ENCODE data around the gene CKLF.

The CKLF gene

DNA sequence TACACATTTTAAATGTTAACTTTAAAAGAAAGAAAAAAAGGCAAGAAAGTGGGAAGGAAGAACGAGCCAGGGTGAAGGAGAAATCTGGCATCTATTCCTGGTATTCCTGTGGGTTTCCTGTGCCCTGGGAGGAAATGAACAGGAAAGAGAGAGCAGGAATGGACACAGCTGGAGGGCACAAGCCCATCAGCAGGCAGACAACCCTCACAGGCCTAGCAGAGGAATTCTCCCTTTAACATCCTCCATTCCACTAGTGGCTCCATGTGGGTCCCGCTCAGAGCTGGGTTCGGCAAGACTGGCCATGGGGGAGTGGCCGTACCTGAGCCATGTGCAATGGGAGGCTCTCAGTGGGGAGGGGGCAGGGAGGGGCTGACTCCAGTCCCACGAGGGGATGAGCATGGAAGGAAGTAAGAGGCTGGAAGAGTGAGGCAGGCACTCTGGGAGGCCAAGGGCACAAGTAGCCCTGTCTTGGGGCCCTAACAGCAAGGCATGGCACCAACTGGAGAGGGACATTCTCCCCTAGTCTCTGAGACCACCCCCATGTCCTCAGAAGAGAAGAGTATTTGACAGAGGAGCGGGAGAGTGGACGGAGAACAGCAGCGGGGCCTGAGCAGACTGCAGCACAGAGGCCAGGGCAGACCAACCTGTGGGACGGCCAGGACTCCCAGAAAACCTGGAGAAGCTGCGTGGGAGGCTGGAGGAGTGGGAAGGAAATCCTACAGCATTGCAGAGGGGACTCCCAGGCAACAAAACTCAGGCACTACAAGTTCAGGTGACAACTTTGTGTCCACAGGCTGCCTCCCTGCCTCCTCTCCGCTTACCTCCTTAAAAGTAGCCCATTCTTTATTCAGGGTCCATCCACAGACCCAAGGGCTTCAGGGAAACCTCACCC, 32.6 kb upstream of the CKLF start:
- FAIRE-seq (no peak), DNase-seq (ENCODE audit: insufficient read length) (no peak)
- TF ChIP-seq TAF1 (IDR thresholded peaks at IDR 0.05; ENCODE audit: borderline replicate concordance, low read depth, low read length) = no peak
- no peak for TF ChIP-seq POLR2AphosphoS5 (IDR thresholded peaks at IDR 0.05; ENCODE audit: low read depth, low read length)
- TF ChIP-seq POLR2A (IDR thresholded peaks at IDR 0.05; ENCODE audit: low read depth, low read length) = no peak

DNA sequence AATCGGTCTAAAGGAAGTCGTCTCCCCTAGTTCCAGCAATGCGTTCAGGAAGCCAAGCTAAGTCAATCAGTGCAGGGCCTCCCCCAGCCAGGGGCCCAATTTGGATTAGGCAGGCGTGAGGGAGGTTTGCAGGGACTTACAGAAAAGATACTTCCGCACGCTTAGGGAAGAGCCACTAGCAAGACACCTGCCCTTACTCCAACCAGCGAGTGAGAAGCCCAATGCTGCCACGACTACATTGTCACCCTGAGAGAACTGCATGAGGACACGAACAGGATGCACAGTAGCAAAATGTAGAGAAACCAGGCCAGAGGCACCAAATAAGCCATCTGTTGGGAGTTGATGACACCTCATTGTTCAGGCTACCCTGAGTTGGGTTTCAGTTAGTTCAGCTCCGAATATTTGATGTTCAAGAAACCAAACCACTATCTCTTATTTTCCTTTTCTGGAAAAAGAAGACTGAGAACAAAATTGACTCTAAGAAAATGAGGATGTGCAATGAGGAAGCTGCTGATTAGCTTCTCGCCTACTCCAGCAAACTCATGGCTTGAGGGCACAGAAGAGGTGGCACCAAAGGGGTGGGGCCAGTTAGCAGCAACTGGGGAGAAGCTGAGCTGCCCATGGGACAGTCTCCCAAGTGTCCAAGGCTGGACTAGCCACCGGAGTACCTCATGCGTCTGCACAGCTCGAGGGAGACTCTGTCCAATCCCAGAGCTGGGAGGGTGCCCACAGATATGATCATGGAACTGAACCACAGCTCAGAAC, 31.8 kb upstream of the CKLF start:
- TF ChIP-seq TAF1 (IDR thresholded peaks at IDR 0.05; ENCODE audit: borderline replicate concordance, low read depth, low read length) = no peak
- DNase-seq (ENCODE audit: insufficient read length) (no peak), FAIRE-seq (no peak)

DNA sequence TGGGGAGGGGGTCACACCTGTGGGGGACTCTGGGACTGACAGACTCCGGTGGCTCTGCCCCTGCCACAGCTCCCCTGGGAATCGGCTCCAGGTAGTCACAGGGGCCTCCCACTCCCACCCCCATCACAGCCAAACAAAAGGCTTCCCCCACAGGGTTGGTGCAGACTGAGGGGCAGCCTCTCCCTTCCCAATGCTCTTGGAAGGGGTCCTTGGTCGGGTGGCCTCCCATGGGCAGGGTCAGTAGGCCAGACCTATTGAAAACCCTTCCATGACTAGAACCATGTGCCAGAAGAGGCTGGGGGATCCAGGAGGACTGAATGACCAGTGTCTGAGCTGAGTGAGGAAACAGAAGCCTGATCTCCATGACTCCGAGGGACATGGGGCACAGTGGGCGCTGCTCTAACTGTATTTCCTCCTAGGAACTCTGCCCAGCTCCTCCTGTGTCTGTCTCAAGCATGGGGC, 31.1 kb upstream of the CKLF start:
- no peak for DNase-seq (ENCODE audit: insufficient read length)
- TF ChIP-seq POLR2A (IDR thresholded peaks at IDR 0.05; ENCODE audit: low read depth, low read length) = no peak
- TF ChIP-seq TAF1 (IDR thresholded peaks at IDR 0.05; ENCODE audit: borderline replicate concordance, low read depth, low read length) = no peak
- TF ChIP-seq POLR2AphosphoS5 (IDR thresholded peaks at IDR 0.05; ENCODE audit: low read depth, low read length) = no peak
- no peak for FAIRE-seq

DNA sequence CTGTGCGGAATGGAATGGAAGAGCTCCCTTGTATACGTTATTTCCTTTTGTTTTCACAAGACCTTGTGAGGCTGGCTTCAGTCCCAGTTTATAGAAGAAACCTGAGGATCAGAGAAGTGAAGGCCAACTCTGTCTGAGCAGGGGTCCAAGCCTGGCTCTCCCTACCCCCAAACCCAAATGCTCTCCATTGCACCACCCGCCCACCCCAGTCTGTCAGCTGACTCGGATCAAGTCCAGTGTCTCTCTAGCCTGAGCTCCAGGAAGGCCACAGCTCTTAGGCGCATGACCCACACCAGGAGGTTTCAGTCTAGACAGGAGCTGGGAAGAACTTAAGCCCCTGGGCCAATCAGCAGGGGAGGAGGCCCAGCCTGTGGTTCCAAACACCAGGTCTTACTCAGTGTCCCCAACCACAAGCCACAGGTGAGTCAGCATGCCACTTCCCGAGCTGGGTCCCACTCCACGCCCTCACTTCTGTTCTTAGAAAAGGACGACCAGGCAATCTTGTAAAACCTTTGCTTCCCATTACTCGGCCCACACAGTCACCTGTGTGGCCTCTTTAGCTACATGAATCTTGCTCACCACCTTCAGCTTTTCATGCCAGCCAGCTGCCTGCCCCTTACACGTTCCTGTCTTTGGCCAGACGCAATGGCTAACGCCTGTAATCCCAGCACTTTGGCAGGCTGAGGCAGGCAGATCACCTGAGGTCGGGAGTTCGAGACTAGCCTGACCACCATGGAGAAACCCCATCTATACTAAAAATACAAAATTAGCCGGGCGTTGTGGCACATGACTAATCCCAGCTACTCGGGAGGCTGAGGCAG, 30.2 kb upstream of the CKLF start:
- FAIRE-seq (peak; percentile 95), DNase-seq (ENCODE audit: insufficient read length) (peak; percentile 47)
- TF ChIP-seq POLR2AphosphoS5 (IDR thresholded peaks at IDR 0.05; ENCODE audit: low read depth, low read length) (no peak; the same call in 1 of the 2 replicates), TAF1 (IDR thresholded peaks at IDR 0.05; ENCODE audit: borderline replicate concordance, low read depth, low read length) (no peak), POLR2A (IDR thresholded peaks at IDR 0.05; ENCODE audit: low read depth, low read length) (peak; percentile 42; the same call in 1 of the 2 replicates)

DNA sequence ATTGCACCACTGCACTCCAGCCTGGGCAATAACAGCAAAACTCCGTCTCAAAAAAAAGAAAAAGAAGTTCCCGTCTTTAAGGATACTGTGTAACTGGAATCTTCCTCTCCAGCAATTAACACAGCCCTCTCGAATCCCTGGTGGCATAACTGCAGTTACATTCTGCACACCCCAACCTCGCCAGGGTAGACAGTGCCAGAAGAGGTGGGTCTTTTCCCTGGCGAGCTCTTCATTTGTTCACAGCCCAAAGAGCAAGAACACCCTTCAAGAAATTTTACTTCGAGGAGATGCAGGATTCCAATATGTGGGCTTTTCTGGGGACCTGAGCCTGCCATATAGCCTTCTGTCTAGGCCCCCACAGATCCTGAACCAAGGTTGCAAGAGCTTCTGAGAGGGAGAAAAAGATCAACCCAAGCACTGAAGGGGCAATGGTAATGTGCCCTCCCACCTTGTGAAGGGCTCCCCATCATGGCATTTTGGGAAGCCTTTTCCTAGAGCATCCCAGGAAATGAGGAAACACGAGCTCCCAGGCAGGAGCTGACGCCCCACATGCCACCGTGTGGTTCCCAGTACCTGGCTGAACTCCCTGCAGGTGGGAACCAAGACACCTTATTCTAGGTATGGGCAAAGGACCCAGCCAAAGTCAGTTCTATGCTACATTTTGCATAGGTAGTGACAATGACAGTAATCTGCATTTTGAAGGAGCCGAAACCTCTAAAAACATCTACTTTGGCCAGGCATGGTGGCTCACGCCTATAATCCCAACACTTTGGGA, 29.4 kb upstream of the CKLF start:
- DNase-seq (ENCODE audit: insufficient read length) = no peak
- TF ChIP-seq POLR2AphosphoS5 (IDR thresholded peaks at IDR 0.05; ENCODE audit: low read depth, low read length) = no peak
- peak; percentile 9 for FAIRE-seq

DNA sequence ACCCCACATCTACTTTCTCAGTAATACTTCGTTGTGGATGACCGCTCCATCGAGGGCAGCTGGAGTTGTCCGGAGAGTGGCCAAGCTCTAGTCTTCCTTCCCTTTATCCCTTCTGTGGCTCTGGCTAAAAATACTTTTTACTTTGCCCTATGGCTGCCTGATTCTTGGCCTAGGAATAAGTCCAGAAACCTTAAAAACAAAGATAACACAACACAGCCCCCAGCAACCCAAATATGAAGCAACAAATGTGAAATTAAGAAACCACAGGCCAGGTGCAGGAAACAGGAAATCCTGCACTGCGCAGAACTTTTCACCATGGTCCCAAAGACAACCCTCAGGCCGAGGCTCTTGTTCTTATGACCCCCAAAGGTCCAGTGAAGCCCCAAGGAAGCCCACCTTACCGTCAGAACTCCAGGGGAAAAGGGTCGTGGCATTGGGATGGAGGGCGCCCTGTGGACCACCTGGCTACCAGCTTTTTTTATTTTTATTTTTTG, 28.5 kb upstream of the CKLF start:
- DNase-seq (ENCODE audit: insufficient read length) (no peak), FAIRE-seq (peak; percentile 87)
- TF ChIP-seq POLR2A (IDR thresholded peaks at IDR 0.05; ENCODE audit: low read depth, low read length) = no peak
- TF ChIP-seq POLR2AphosphoS5 (IDR thresholded peaks at IDR 0.05; ENCODE audit: low read depth, low read length) = no peak
- no peak for TF ChIP-seq TAF1 (IDR thresholded peaks at IDR 0.05; ENCODE audit: borderline replicate concordance, low read depth, low read length)

DNA sequence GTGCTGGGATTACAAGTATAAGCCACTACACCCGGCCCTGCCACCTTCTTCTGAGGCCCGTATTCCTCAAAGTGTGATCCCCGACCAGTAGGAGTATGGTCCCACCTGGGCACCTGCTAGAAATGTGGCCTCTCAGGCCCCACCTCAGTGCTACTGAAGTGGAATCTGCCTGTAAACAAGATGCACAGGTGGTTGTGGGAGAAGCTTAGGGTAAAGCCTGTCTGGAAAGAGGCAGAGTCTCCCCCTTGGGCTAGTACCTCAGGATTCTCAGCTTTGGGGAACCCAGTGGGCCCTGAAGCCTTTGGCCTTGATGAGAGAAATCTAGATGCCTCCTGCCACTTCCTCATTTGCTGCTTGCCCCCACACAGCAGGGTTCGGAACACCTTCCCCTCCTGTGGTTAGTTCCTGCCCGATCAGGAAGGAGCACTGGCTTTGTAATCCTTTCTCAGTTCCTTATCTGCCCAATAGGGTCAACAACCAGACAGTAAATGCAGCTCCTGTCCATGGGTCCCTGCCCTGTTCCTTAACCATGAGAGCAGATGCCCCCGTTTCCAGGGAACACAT, 27.7 kb upstream of the CKLF start:
- TF ChIP-seq POLR2A (IDR thresholded peaks at IDR 0.05; ENCODE audit: low read depth, low read length) (no peak), POLR2AphosphoS5 (IDR thresholded peaks at IDR 0.05; ENCODE audit: low read depth, low read length) (no peak), TAF1 (IDR thresholded peaks at IDR 0.05; ENCODE audit: borderline replicate concordance, low read depth, low read length) (no peak)
- DNase-seq (ENCODE audit: insufficient read length) (peak; percentile 44), FAIRE-seq (peak; percentile 95)

DNA sequence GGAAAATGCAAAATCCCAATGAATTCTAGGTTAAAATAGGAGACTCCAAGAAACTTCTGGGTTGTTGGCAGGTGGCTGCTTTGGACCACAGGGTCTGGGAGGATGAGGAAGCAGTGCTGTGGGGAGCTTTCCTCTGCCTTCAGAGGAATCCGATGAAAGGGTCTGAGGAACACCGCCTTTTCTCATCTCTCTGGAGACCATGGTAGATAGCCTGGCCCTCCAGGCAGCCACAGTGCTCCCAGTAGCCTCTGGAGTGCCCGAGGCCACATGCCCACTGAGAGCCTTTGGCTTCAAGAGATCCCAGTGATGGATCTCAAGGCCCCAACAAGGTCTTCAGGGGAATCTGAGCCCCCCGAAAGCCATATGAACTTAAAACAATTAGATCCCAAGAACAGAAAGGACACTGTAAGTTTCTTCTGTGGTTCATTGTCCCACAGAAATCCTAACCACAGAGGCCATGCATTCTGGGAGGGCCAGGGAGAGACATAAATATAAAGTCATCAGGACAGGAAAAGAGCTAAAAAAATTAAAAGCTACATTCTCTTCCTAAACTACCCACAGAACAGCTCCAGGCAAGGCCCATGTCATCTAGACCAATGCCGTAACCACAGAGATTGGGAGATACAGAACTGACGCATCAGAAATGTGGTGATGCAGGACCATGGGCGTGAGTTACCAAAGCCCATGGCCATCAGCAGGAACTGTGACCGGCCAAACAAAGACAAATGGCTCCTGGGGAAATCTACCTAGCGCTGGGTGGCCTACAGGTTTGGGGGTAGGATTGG, 26.8 kb upstream of the CKLF start:
- FAIRE-seq (no peak), DNase-seq (ENCODE audit: insufficient read length) (no peak)
- no peak for TF ChIP-seq POLR2AphosphoS5 (IDR thresholded peaks at IDR 0.05; ENCODE audit: low read depth, low read length)
- TF ChIP-seq TAF1 (IDR thresholded peaks at IDR 0.05; ENCODE audit: borderline replicate concordance, low read depth, low read length) = no peak
- no peak for TF ChIP-seq POLR2A (IDR thresholded peaks at IDR 0.05; ENCODE audit: low read depth, low read length)

DNA sequence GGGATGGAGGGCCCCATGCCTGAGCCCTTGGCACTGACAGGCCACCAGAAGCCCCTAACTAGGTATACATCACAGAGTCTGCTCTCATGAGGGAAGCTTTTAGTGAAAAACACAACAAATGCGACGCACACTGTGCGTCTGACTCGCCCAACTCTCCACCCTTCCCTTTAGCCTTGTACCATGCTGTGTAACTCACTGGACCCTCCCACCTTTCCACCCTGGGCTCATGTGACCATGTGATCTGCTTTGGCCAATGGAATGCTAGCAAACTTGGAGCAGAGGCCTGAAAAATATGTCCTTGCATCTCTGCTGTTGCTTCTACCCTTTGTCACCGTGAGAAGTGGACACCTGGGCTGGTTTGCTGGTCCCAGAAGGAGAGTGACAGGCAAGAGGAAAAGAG, 24.1 kb upstream of the CKLF start:
- TF ChIP-seq POLR2A (IDR thresholded peaks at IDR 0.05; ENCODE audit: low read depth, low read length) = no peak
- DNase-seq (ENCODE audit: insufficient read length) (no peak), FAIRE-seq (no peak)

DNA sequence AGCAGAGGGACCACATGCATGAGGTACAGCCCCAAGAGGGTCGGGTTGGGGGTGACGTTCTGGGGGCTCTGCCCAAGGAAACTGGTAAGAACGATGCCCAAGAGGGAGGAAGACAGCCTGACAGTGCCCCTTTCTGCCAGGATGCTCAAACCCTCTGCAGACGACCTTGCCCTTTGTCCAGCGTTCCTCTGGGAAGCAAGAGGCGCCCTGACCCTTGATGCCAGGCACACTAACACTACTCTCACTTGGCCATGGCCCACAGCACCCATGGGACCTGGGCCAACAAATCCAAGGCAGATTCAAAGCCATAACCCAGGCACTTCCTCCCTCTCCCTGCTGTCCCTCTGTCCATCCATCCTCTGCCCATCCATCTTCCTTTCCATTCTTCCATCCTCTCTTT, 22.9 kb upstream of the CKLF start:
- peak; percentile 14 for FAIRE-seq
- DNase-seq (ENCODE audit: insufficient read length) = no peak
- TF ChIP-seq POLR2AphosphoS5 (IDR thresholded peaks at IDR 0.05; ENCODE audit: low read depth, low read length) (no peak), POLR2A (IDR thresholded peaks at IDR 0.05; ENCODE audit: low read depth, low read length) (no peak), TAF1 (IDR thresholded peaks at IDR 0.05; ENCODE audit: borderline replicate concordance, low read depth, low read length) (no peak)
